HG03378 (cell line): ENCODE data around the gene CAPZB.
A peak's percentile ranks its signal among the peaks of the same experiment; 100 is the strongest.
"Not testable (repeated sequence)": the region's sequence is repeated elsewhere in the genome, so short reads cannot be mapped to it uniquely, and the experiment has no call there.

ENCODE experiments used
- ATAC-seq: cut with Tn5 transposase; IDR thresholded peaks from one replicate; pipeline ENCODE4 v1.9.1; 2021; ENCODE audit warnings: mild to moderate bottlenecking, moderate library complexity; ENCODE audit not compliant: unreplicated experiment

CAPZB gene

DNA sequence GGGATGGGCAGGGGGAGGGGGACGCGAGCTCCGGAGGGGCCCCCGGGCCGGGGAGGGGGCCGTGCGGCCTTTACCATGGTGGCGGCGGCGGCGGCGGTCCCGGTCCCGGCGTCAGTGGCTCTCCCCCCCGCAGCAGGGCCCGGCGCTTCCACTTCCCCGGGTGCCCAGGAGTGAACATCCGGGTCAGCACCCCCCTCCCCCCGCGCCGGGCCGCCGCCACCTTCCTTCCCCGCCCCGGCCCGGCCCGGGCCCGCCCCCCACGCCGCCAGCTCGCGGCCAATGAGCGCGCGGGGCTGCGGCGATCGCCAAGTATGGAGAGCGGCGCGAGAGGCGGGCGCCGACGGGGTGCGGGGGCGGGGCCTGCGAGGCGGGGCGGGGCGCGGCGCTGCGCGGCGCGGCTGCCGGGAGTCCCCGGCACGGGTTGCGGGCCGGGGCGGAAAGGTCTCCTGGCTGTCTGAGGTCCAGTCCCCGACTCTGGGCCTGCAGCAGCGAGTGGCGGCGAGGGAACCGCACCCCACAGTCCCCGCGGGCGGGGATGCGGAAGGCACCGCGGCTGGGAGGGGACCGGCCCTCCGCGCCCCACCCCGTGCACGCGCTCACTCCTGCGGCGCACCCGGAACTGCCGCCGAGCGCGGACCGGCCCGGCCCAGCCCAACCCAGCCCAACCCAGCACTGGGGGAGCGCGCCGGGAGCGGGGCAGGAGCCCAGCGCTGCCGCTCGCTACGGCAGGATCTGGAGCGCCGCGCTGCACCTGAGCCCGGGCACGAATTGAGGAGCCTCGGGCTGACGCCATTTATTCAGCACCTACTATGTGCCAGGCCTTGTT, at the start of gene CAPZB:
TSS of gene CAPZB (minus strand) at position 178 of the 826 bp plus-strand sequence. CDS start at position 77, 101 bp downstream.
- peak; percentile 37 for ATAC-seq

- ATAC-seq: no peak
These were observed 48.9 kb upstream of the CAPZB start for GRCh38 chr1:19534281-19534680.

GRCh38 chr1:19533626-19534025, 48.3 kb upstream of the CAPZB start:
- no peak for ATAC-seq

DNA sequence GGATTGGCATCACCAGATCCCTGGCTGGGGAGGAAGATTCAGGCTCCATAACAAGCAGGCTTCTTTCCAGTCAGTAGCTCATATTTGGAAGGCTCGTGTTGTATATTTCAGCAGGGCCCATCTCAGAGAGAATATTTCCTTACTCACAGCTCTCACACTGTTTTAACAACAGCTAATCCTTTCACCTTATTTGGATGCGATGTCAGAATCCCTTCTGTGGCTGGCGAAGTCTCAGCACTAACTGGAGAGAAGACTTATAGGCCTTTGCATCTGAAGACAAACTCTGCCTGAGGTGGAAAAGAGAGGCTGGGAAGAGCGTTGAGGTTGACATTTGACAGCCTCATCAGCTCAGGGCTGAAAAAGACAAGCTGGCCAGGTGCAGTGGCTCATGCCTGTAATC, 47.2 kb upstream of the CAPZB start:
- ATAC-seq: no peak

DNA sequence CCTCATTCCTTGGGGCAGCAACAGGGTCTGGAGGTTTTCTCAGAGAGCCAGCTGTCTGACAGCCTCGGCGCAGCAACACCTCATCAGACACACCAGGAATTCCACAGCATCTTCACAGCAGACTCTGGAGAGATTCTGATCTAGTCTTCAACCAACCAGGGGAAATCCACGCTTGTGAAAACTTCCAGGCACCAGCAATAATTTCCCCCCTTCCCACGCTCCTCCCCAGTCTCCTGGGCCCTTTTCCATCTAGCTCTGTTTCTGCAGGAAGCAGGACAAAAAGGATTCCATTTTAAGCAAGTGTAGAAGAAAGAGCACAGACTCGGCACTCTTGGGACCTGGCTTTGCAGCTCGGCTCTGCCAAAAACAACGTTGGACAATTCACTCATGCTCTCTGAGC, 44.3 kb upstream of the CAPZB start:
- ATAC-seq: no peak

GRCh38 chr1:19528438-19528837, 43.1 kb upstream of the CAPZB start:
- ATAC-seq: no peak

GRCh38 chr1:19525607-19526545, 40.5 kb upstream of the CAPZB start:
- ATAC-seq: no peak

DNA sequence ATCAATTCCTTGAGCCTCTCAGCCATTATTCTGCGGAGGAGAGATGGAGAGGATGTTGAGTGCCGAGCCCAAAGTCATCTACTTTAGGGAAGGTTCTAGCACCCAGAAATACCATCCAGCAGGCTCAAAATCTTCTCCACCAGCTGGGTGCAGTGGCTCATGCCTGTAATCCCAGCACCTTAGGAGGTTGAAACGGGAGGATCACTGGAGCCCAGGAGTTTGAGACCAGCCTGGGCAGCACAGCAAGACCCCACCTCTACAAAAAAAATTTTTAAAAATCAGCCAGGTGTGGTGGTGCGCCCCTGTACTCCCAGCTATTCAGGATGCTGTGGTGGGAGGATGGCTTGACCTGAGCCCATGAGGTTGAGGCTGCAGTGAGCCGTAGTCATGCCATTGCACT, 39.5 kb upstream of the CAPZB start:
- ATAC-seq: no peak

- not testable (repeated sequence) for ATAC-seq
These were observed 37.2 kb upstream of the CAPZB start for GRCh38 chr1:19522570-19522969.

DNA sequence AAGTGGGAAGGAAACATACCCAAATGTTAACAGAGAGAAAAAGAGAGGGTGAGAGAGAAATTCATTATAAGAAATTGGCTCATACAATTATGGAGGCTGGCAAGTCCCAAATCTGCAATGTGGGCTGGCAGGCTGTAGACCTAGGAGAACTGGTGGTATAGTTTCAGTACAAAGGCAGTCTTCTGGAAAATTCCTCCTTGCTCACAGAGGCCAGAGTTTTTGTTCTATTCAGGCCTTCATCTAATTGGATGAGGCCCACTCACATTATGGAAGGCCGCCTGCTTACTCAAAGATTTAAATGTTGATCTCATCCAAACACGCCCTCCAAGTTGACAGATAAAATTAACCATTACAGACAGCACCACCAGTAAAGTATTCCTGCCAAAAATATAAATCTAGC, 36.1 kb upstream of the CAPZB start:
- ATAC-seq: no peak

DNA sequence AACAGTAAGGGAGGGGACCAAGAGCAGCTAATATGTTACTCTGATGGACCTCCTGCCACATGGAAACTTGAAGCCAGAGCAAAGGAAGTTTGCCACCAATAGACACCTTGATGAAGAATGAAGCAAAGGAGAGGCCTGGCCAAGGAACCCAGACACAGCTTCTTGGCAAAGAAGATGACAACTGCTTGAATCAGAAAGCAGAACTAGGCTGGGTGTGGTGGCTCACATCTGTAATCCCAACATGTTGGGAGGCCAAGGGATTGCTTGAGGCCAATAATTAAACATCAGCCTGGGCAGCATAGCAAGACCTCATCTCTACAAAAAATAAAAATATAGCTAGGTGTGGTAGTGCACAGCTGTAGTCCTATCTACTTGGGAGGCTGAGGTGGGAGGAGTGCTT, 31.7 kb upstream of the CAPZB start:
- ATAC-seq: no peak

DNA sequence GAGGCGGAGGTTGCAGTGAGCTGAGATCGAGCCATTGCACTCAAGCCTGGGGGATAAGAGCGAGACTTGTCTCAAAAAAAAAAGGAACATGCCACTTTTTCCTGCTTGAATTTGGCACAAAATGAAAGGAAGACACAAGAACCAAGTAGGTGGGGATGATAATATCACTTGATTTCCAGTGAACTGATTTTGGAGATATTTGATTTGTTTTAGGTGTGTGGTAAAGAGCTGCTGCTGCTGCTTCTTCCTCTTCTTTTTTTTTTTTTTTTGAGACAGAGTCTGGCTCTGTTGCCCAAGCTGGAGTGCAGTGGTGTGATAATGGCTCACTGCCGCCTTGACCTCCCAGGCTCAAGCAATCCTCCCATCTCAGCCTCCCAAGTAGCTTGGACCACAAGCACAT, 29.9 kb upstream of the CAPZB start:
- no peak for ATAC-seq

- ATAC-seq: no peak
These were observed 29.1 kb upstream of the CAPZB start for GRCh38 chr1:19514391-19514831.

DNA sequence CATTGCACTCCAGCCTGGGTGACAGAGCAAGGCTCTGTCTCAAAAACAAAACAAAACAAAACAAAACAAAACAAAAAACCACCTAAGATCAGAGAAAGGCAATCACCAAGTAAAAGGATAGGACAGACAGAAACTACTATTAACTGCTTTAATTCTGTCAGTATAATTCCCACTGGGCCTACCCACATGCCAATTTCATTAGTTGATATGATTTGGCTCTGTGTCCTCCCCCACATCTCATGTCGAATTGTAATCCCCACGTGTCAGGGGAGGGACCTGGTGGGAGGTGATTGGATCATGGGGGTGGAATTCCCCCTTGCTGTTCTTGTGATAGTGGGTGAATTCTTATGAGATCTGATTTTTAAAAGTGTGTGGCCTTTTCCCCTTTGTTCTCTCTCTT, 27.2 kb upstream of the CAPZB start:
- no peak for ATAC-seq

GRCh38 chr1:19511116-19511515, 25.8 kb upstream of the CAPZB start:
- no peak for ATAC-seq

DNA sequence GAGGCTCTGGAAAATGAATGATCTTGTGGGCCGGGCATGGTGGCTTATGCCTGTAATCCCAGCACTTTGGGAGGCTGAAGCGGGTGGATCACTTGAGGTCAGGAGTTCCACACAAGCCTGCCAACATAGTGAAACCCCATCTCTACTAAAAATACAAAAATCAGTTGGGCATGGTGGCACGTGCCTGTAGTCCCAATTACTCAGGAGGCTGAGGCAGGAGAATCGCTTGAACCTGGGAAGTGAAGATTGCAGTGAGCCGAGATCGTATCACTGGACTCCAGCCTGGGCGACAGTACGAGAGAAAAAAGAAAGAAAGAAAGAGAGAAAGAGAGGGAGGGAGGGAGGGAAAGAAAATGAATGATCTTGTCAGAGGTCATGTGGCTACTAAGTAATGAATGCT, 24.3 kb upstream of the CAPZB start:
- ATAC-seq: not testable (repeated sequence)

GRCh38 chr1:19507516-19507915, 22.2 kb upstream of the CAPZB start:
- ATAC-seq: no peak

DNA sequence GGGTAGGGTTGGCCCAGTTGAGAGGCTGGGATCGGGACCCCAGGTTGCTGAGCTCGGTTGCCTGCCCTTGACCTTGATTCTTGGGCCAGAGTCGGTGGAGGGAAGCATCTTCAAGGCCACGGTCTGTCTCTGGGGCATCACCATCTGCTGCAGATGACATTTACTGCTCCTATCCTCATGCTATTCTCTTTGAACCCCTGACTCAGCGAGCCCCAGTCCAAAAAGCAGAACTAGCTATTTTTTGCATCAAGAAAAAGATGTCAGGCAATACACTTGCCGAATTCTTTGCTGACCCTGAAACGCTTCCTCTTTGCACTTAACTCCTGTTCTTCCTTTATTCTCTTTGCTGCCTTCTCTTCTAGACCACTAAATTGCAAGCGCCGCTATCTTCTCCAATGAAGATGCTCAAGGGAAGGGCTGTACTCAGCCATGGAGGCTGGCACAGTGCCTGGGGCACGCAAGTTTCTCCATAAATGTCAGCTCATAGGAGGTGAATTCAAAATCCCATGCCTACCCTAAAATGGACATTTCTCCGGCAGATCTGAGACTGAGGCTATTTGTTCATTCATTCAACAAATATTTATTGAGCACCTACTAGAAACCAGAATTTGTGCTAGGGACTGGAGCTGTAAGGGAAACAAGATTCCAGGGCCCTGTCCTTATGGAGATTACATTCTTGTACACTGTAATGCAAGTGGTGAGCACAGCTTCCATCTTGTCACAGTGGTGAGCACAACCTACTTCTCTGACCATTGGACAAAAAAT, 20.5 kb upstream of the CAPZB start:
- no peak for ATAC-seq

DNA sequence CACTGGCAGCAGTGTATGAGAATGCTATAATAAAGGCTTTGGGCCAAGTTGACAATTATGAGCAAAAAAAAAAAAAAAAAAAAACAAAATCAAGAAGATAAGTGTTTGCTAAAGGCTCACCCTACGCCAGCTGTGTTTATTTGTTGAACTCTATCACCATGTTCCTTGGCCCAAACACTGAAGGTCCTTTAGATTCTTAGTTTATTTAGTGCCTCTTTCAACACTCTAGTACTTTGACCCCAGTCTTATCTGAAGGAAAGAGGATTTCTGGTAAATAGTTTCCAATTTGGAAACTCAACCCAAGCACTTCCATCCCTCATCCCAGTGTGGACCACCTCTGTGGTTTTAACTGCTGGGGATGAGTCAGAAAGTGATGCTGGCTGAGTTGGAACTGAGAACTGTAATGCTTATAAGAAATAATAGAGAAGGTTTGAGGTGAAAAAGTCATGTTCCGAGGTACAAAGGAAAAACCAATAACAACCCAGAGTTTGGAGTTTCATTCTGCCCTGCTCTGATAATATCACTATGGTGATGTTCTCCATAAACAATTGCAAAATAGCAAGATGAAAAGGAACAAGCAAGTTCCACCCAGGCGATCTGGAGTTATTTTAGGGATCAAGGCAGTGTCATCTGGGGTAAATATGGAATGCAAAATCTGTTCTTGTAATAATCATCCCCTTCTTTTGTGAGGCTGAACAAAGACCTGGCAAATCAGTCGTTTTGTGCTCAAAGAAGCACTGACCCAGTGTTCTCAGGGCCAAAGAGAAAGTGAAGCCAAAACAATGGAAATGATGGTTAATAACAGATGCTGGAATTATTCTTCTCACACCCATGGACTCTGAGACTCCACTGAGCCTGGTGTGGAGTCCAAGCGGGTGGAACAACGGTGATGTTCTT, 19.7 kb upstream of the CAPZB start:
- ATAC-seq: no peak

- ATAC-seq: not testable (repeated sequence)
These were observed 16.9 kb upstream of the CAPZB start for GRCh38 chr1:19502284-19502683.
